B cell (primary cell): ENCODE results near the gene NT5DC3. TPM values are rescaled to one million over a fixed set of nuclear protein-coding genes. Genes with fewer than 3 reads are reported as not detected.

Source experiments
- ATAC-seq: fragments of 200-7000 bp; cut with Tn5 transposase; one replicate; pipeline ENCODE4 v1.10.0; 2021; ENCODE audit warnings: low read depth, mild to moderate bottlenecking, moderate number of reproducible peaks, moderate library complexity
- CTCF ChIA-PET: fragments of 350-600 bp; sonication (Branson Sonifier 250); formaldehyde crosslinking; loops from one replicate; lab custom pipeline; 2021; ENCODE audit warnings: antibody characterized with exemption, inconsistent platforms; lab: Charles Lee
- POLR2A ChIA-PET: fragments of 350-600 bp; sonication (Branson Sonifier 250); formaldehyde crosslinking; loops from one replicate; lab custom pipeline; 2021; ENCODE audit warnings: antibody characterized with exemption; lab: Charles Lee
- DNase-seq: peaks from one replicate; pipeline ENCODE4 v3.0.0; 2013
- H2AFZ ChIP-seq: 2 replicates; pipeline ENCODE4 v1.6.1; 2012; ENCODE audit warnings: mild to moderate bottlenecking, low read depth, low read length; ENCODE audit not compliant: insufficient read depth, poor library complexity, severe bottlenecking
- H3K27ac ChIP-seq, 2 donors: 1 replicate in 1 of 2; 2 replicates in 1 of 2; pipeline ENCODE4 v1.5.1; 2012 to 2013; ENCODE audit warnings: low read length in 2 of 2, mild to moderate bottlenecking in 2 of 2, moderate library complexity in 1 of 2
- H3K27me3 ChIP-seq, 4 experiments: fragments of 200-600 bp in 1 of 4; sonication (generic) in 1 of 4; replicated peaks in 1 of 4; 1 replicate in 2 of 4; 2 replicates in 2 of 4; pipeline versions ENCODE4 v1.6.1 to v1.7.0; 2013 to 2016; ENCODE audit warnings: low read length in 3 of 4, mild to moderate bottlenecking in 2 of 4, mixed read lengths in 1 of 4, moderate library complexity in 1 of 4; ENCODE audit not compliant: insufficient read depth in 4 of 4, control insufficient read depth in 3 of 4; ENCODE audit errors: control extremely low read depth in 1 of 4
- H3K36me3 ChIP-seq, 2 experiments: replicated peaks in 1 of 2; 1 replicate in 1 of 2; 2 replicates in 1 of 2; pipeline versions ENCODE4 v1.6.1 to v1.7.1; 2013; ENCODE audit warnings: low read length in 1 of 2; ENCODE audit not compliant: insufficient read depth in 2 of 2, control insufficient read depth in 1 of 2; ENCODE audit errors: control extremely low read depth in 1 of 2, extremely low read depth in 1 of 2
- H3K4me1 ChIP-seq, 2 donors: fragments of 200-600 bp in 1 of 2; sonication (generic) in 1 of 2; 1 replicate in 1 of 2; 2 replicates in 1 of 2; pipeline versions ENCODE4 v1.5.1 to v1.6.1; 2013 to 2017; ENCODE audit warnings: low read length in 2 of 2; ENCODE audit not compliant: control insufficient read depth in 2 of 2, insufficient read depth in 2 of 2
- H3K4me2 ChIP-seq: replicated peaks from 2 replicates; pipeline ENCODE3; 2012; ENCODE audit warnings: mild to moderate bottlenecking, low read depth, low read length; ENCODE audit not compliant: poor library complexity, severe bottlenecking
- H3K4me3 ChIP-seq, 5 experiments: fragments of 200-600 bp in 1 of 5; sonication (generic) in 1 of 5; 1 replicate in 3 of 5; 2 replicates in 2 of 5; pipeline versions ENCODE4 v1.5.1 to v1.7.0; 2011 to 2016; ENCODE audit warnings: low read length in 4 of 5, mild to moderate bottlenecking in 4 of 5, low read depth in 2 of 5, control low read depth in 1 of 5, moderate library complexity in 1 of 5; ENCODE audit not compliant: insufficient read depth in 1 of 5; ENCODE audit errors: control extremely low read depth in 1 of 5, extremely low read depth in 1 of 5
- H3K79me2 ChIP-seq: fragments of 200-600 bp; sonication (generic); one replicate; pipeline ENCODE4 v1.6.0; 2016; ENCODE audit warnings: low read length; ENCODE audit not compliant: control insufficient read depth, insufficient read depth
- H3K9ac ChIP-seq: fragments of 200-600 bp; sonication (generic); 2 replicates; pipeline ENCODE4 v1.6.1; 2017; ENCODE audit warnings: mild to moderate bottlenecking, low read length, moderate library complexity
- H3K9me3 ChIP-seq, 3 donors: one replicate each; pipeline versions ENCODE4 v1.6.1 to v1.7.1; 2013; ENCODE audit warnings: low read length in 2 of 3; ENCODE audit not compliant: control insufficient read depth in 2 of 3, insufficient read depth in 1 of 3; ENCODE audit errors: control extremely low read depth in 1 of 3
- H4K20me1 ChIP-seq: 2 replicates; pipeline ENCODE4 v1.6.0; 2012; ENCODE audit warnings: mild to moderate bottlenecking, low read length; ENCODE audit not compliant: insufficient read depth, control insufficient read depth, poor library complexity, severe bottlenecking
- H3K27ac Mint-ChIP-seq: one replicate; pipeline ENCODE4 v1.8.0; 2021; ENCODE audit warnings: mixed read lengths
- H3K27me3 Mint-ChIP-seq: one replicate; pipeline ENCODE4 v1.8.0; 2021; ENCODE audit warnings: mixed read lengths
- H3K4me1 Mint-ChIP-seq: one replicate; pipeline ENCODE4 v1.8.0; 2021; ENCODE audit warnings: mixed read lengths
- H3K4me3 Mint-ChIP-seq: one replicate; pipeline ENCODE4 v1.8.0; 2021; ENCODE audit warnings: mixed read lengths
- H3K9me3 Mint-ChIP-seq: one replicate; pipeline ENCODE4 v1.8.0; 2022; ENCODE audit warnings: mixed read lengths; ENCODE audit not compliant: insufficient read depth
- EZH2 ChIP-seq: IDR thresholded peaks from 2 replicates; pipeline ENCODE4 v1.6.1; 2012; ENCODE audit warnings: borderline replicate concordance, low read depth, mild to moderate bottlenecking, moderate library complexity, low read length; ENCODE audit not compliant: insufficient read depth, poor library complexity, severe bottlenecking
- WGBS: methylation state at CpG from one replicate; pipeline ENCODE4 v1.1.5; 2013; ENCODE audit warnings: missing lambda C conversion rate; ENCODE audit not compliant: insufficient coverage; 5-methylcytosine and 5-hydroxymethylcytosine counted together
- intact Hi-C: fragments of 100-400 bp; cut with micrococcal nuclease; formaldehyde crosslinking; loops from one replicate; pipeline ENCODE4 v1.10.0; 2022
- polyA plus RNA-seq: library from polyadenylated mRNA; depleted of rRNA; stranded (reverse); fragments of >200 nt; gene quantifications from 2 replicates; pipeline ENCODE4 v1.2.3, GENCODE V29; 2012
- total RNA-seq, 2 donors: library from RNA; stranded (reverse); fragments of 120-200 nt in 1 of 2; gene quantifications; 1 replicate in 1 of 2; 2 replicates in 1 of 2; pipeline versions ENCODE4 v1.2.3 to v1.2.4, GENCODE V29; 2013 to 2022
- TF ChIP-seq, protein P1 (sequence below): fragments of 200-600 bp; IDR thresholded peaks from one replicate; pipeline ENCODE4 v1.8.0; 2022; ENCODE audit warnings: antibody characterized with exemption, mild to moderate bottlenecking

Gene NT5DC3
- total and polyA plus RNA-seq, 2 donors (not counting 1 experiment from before 2014, with no cell fraction given), result 4.4 to 10.6 TPM

DNA sequence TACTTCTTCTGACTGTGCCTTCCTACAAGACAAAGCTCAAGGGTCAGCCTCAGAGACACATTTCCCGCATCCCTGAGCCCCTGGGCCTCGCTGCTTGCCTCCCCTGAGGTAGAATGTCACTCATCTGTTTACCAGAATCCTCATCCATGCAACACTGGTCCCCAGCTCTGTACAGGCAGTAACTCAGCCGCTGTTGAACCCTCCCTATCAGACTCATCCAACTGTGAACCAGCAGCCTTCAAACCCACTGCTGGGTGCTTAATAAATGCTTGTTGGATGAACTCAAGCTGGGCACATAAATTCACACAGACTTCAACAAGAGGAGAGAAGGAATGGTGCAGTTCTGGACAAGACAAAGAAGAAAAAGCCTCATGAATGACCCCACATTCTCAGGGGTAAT is 6.1 kb downstream of the NT5DC3 start:
- Histone ChIP-seq H4K20me1 (peaks cover 6% of the 10 kb centered on the region), H3K4me3 (no peak overlapping the region), H3K4me1 (peaks cover 18 to 41% of the 10 kb centered on the region in 2 donors), H3K9me3 (no peaks in the 10 kb centered on the region), H3K79me2 (peaks cover 51% of the 10 kb centered on the region), H3K36me3 (no peaks in the 10 kb centered on the region), H2AFZ (no peak overlapping the region), H3K27ac (no peak overlapping the region), H3K4me2 (no peak overlapping the region), H3K9ac (no peak overlapping the region), H3K27me3 (no peaks in the 10 kb centered on the region)
- ATAC-seq, result no peak
- intact Hi-C loops, result no loop called here
- Mint-ChIP-seq H3K9me3 (no peaks in the 10 kb centered on the region), H3K4me1 (peaks cover 59% of the 10 kb centered on the region), H3K4me3 (no peak overlapping the region), H3K27ac (no peak overlapping the region), H3K27me3 (no peaks in the 10 kb centered on the region)
- TF ChIP-seq EZH2, result no peak
- TF ChIP-seq, protein P1, sequence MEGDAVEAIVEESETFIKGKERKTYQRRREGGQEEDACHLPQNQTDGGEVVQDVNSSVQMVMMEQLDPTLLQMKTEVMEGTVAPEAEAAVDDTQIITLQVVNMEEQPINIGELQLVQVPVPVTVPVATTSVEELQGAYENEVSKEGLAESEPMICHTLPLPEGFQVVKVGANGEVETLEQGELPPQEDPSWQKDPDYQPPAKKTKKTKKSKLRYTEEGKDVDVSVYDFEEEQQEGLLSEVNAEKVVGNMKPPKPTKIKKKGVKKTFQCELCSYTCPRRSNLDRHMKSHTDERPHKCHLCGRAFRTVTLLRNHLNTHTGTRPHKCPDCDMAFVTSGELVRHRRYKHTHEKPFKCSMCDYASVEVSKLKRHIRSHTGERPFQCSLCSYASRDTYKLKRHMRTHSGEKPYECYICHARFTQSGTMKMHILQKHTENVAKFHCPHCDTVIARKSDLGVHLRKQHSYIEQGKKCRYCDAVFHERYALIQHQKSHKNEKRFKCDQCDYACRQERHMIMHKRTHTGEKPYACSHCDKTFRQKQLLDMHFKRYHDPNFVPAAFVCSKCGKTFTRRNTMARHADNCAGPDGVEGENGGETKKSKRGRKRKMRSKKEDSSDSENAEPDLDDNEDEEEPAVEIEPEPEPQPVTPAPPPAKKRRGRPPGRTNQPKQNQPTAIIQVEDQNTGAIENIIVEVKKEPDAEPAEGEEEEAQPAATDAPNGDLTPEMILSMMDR, result no peak
- CTCF ChIA-PET, result no interaction called here
- 90% methylated on average over 2 of the region's 3 CpGs for WGBS
- POLR2A ChIA-PET, result no interaction called here
- DNase-seq, result no peak

DNA sequence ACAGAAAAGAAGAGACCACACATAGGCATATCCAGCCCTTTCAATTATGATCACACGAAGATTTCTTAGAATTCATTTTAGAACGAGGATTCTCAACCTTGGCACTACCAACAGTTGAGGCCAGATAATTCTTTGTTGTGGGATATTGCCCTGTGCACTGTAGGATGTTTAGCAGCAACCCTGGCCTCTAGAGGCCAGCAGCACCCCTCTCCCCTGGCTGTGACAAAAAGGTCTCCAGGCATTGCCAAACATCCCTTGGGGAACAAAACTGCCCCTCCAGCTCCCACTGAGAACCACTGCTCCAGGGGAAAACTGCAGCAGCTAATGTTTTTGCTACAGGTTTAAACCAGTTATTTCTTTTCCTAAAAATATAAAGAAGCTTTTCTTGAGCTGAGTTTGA is 7.1 kb downstream of the NT5DC3 start:
- Histone ChIP-seq H3K4me2 (no peak overlapping the region), H2AFZ (no peak overlapping the region), H3K4me1 (peaks cover 20 to 37% of the 10 kb centered on the region in 2 donors), H3K27ac (no peak overlapping the region), H3K79me2 (peaks cover 45% of the 10 kb centered on the region), H3K9me3 (no peaks in the 10 kb centered on the region), H3K27me3 (no peaks in the 10 kb centered on the region), H3K36me3 (no peaks in the 10 kb centered on the region), H3K4me3 (no peak overlapping the region), H4K20me1 (no peaks in the 10 kb centered on the region), H3K9ac (no peak overlapping the region)
- ChIA-PET CTCF (interaction anchor here (0.6 to 1.5 kb wide), 3 partner anchors 44 to 94 kb away, joined by 3 read pairs; no protein-coding TSS in a partner anchor), POLR2A (no interaction called here)
- no peak for DNase-seq
- no peak overlapping the region for H3K27ac Mint-ChIP-seq
- ATAC-seq, result no peak
- intact Hi-C loops, result no loop called here
- TF ChIP-seq, protein P1, result no peak
- TF ChIP-seq EZH2, result no peak
- no CpG with 5 or more reads among the region's 2 CpGs for WGBS
- H3K27me3 Mint-ChIP-seq, result no peaks in the 10 kb centered on the region
- no peak overlapping the region for H3K4me3 Mint-ChIP-seq
- no peaks in the 10 kb centered on the region for H3K9me3 Mint-ChIP-seq
- H3K4me1 Mint-ChIP-seq, result peaks cover 63% of the 10 kb centered on the region
